GM10266 (cell line): ENCODE results near the gene ZNF106.

Source experiments
- DNase-seq: peaks from one replicate; pipeline ENCODE4 v3.0.0; 2012; ENCODE audit errors: extremely low spot score
- TF ChIP-seq, protein P1 (sequence below): IDR thresholded peaks from 2 replicates; pipeline ENCODE4 v1.5.1; 2012; ENCODE audit warnings: mild to moderate bottlenecking, low read depth; ENCODE audit not compliant: control insufficient read depth, insufficient read depth; ENCODE audit errors: missing control alignments

Gene ZNF106

DNA sequence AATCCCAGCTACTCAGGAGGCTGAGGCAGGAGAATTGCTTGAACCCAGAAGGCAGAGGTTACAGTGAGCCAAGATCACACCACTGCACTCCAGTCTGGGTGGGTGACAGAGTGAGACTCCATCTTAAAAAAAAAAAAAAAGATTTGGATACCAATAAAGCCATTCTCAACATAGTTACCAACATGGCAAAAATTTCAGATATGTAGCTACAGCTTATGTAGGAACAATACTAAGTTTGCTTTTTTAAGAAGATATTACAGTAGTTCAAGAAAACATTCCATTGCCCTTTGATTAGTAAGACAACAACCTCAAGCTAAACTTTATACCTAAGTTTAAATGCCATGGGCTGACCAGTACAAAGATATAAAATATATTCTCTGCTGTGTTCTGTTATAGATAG is 34.4 kb downstream of the ZNF106 start:
- DNase-seq: no peak
- TF ChIP-seq, protein P1, sequence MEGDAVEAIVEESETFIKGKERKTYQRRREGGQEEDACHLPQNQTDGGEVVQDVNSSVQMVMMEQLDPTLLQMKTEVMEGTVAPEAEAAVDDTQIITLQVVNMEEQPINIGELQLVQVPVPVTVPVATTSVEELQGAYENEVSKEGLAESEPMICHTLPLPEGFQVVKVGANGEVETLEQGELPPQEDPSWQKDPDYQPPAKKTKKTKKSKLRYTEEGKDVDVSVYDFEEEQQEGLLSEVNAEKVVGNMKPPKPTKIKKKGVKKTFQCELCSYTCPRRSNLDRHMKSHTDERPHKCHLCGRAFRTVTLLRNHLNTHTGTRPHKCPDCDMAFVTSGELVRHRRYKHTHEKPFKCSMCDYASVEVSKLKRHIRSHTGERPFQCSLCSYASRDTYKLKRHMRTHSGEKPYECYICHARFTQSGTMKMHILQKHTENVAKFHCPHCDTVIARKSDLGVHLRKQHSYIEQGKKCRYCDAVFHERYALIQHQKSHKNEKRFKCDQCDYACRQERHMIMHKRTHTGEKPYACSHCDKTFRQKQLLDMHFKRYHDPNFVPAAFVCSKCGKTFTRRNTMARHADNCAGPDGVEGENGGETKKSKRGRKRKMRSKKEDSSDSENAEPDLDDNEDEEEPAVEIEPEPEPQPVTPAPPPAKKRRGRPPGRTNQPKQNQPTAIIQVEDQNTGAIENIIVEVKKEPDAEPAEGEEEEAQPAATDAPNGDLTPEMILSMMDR: no peak

DNA sequence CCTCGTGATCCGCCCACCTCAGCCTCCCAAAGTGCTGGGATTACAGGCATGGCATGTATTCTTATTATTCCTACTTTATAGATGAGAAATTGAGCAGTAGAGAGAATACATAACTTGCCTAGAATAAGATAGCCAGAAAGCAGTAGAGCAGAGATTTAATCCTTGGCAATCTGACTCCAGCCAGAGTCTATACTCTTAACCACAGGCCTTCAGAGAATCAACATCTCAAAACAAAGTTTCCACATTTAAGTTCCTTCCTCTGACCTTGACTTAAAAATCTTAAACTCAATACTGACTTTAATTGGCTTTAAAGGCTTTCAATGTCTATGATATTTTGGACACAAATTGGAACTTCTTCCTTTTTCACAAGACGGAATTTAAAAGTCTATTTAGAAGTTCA is 37.1 kb downstream of the ZNF106 start:
- TF ChIP-seq, protein P1: no peak
- DNase-seq: no peak

DNA sequence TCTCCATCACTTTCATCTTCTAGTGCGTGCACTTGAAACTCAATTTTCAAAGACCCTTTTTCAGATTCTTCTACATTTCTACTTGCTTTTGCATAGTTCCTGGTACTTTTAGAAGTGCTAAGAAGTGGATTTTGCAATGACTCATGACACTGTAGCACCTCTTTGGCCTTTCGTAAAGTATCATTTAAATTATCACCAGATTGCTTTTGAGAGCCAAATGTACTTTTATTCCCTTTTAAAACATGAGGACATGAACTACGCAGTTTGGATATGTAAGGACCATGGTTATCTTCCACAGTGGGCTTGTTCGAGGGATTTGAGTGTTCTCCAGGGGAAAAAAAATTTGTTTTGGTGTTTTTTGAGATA is 40.5 kb downstream of the ZNF106 start:
- TF ChIP-seq, protein P1: no peak
- DNase-seq: no peak

DNA sequence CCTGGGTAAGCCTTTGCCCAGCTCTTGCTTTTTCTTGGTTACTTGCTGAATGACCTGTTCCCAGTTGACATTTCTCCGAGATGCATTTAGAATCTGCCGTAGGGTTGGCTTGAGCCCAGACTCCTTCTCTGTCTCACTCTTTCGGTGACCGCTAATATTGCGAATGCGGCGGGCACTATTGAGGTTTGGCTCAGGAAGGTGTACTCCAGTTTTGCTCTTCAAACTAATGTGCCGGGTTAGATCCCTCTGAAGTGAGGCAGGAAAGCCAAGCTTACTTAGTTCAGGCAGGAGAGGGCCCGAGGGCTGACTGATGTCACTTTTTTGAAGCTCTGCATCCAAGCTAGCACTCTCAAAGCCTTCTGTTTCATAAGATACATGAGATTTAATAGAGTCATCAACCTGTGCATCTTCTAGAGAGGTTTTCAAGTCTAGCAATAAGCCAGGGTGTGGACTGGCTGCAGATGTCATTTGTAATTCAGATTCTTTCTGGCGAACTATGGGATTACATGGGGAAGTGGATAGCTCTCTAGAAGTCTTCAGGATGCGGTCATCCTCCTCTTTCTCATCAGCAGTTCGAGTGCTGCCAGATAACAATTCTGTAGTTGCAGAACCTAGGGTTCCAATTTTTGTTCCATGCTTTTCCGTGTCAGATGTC is 41.0 kb downstream of the ZNF106 start:
- TF ChIP-seq, protein P1: no peak
- DNase-seq: no peak

DNA sequence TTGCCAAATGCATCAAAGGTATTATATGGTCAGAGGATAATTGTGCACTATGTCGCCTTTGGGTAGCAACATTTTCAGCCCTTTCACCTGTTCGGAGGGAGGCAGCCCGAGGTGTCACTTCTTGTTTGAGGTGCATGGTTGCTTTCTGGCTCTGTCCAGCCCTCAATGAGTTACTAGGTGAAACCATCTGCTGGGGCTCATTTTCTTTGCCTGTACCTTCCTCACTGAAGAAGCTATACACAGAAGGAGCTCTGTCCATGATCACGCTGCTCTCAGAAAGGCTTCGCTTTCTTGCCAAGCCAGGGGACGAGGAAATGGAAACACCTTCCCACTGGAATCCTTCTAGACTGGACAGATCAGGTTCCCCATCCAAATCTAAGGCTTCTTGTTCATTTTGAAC is 42.7 kb downstream of the ZNF106 start:
- TF ChIP-seq, protein P1: no peak
- no peak for DNase-seq

DNA sequence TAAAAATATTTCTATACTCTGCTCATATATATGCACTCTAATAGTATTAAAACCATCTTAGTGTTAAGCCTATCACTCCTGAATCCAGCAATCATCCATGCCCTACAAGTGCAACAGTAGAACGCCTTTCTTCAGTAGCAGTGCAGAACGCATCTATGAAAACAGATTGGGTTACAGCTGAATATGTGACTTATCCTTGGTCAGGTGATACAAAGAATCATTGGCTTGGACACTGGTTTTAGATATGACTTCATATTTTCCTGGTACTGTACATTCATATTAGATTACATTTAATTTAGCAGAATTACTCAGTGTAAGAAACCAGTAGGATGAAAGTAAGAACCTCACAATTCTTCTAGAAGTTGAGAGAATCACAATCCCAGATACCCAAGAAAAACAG is 43.3 kb downstream of the ZNF106 start:
- TF ChIP-seq, protein P1: no peak
- no peak for DNase-seq

DNA sequence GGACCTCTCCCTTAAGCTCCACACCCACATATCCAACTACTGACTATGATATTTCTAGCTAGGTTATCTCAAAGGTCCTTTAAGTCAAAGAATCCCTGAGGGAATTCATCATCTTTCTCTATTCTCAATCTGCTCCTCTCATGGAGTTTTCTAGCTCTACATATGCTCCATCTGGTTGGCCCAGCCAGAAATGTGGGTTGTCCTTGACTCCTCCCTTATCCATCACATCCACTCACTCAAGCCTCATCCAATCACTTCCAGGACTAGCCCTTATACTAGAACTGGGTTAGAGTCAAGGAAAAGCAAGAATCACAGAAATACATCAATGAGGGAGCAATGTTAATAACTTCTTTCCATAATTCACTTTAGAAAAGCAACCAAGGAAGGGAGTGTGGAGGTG is 45.4 kb downstream of the ZNF106 start:
- no peak for DNase-seq
- TF ChIP-seq, protein P1: no peak
